D721Med (cell line): ENCODE data around the gene TOMM20L.
"Not testable (repeated sequence)": the region's sequence is repeated elsewhere in the genome, so short reads cannot be mapped to it uniquely, and the experiment has no call there.

Source experiments
- DNase-seq: peaks from one replicate; pipeline ENCODE4 v3.0.0; 2011; ENCODE audit warnings: low spot score; ENCODE audit not compliant: insufficient read length
- FAIRE-seq: peaks from 2 replicates; lab custom pipeline; 2011; peaks lifted over from hg19 to GRCh38; lab: Jason Lieb, UNC
- TF ChIP-seq, protein P1 (sequence below): IDR thresholded peaks from 2 replicates; pipeline ENCODE4 v1.5.1; 2012; ENCODE audit warnings: mild to moderate bottlenecking, control low read depth; ENCODE audit not compliant: insufficient read depth; ENCODE audit errors: missing control alignments

The TOMM20L gene

DNA sequence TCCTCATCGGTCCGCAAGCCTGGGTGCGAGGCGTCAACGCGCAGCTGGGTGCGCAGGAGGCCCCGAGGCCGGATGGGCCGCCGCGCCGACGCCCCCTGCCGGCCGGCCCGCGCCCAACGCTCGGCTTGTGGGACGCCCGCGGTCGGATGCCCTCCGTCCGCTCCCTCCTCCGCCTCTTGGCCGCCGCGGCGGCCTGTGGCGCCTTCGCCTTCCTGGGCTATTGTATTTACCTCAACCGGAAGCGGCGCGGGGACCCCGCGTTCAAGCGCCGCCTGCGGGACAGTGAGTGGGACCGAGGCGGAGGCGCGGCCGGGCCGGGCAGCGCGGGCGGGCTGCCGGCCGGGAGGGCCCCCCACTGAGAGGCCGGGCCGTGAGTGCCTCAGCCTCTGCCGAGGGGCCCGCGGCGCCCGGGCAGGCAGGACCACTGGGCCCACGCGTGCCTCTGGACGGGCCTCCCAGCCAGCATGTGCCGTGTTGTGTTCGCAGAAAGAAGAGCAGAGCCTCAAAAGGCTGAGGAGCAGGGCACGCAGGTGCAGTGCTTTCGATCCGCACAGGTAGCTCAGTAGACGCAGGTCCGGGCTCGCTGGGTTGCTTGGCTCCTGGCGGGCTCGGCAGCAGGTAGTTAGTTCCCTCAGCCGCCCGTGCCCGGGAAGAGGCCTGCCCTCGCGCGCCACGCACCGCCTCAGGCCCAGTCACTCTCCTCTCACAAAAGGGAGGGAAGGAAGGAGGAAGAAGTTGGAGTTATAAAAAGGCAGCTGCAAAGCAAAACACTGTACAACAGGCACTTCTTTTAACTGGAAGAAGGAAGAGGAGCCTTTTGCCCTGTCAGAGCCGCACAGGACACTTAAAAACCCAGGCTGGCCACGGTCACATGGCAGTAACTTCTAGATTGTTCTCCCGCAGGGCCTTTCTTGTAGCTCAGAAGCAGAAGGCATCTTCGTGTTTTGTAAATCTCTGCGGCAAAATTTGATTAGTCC is at the start of gene TOMM20L:
TOMM20L (plus strand) TSS at position 119 of the 977 bp plus-strand sequence; CDS start at position 147, 28 bp downstream.
- TF ChIP-seq, protein P1, sequence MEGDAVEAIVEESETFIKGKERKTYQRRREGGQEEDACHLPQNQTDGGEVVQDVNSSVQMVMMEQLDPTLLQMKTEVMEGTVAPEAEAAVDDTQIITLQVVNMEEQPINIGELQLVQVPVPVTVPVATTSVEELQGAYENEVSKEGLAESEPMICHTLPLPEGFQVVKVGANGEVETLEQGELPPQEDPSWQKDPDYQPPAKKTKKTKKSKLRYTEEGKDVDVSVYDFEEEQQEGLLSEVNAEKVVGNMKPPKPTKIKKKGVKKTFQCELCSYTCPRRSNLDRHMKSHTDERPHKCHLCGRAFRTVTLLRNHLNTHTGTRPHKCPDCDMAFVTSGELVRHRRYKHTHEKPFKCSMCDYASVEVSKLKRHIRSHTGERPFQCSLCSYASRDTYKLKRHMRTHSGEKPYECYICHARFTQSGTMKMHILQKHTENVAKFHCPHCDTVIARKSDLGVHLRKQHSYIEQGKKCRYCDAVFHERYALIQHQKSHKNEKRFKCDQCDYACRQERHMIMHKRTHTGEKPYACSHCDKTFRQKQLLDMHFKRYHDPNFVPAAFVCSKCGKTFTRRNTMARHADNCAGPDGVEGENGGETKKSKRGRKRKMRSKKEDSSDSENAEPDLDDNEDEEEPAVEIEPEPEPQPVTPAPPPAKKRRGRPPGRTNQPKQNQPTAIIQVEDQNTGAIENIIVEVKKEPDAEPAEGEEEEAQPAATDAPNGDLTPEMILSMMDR: no peak
- FAIRE-seq (no peak), DNase-seq (no peak)

DNA sequence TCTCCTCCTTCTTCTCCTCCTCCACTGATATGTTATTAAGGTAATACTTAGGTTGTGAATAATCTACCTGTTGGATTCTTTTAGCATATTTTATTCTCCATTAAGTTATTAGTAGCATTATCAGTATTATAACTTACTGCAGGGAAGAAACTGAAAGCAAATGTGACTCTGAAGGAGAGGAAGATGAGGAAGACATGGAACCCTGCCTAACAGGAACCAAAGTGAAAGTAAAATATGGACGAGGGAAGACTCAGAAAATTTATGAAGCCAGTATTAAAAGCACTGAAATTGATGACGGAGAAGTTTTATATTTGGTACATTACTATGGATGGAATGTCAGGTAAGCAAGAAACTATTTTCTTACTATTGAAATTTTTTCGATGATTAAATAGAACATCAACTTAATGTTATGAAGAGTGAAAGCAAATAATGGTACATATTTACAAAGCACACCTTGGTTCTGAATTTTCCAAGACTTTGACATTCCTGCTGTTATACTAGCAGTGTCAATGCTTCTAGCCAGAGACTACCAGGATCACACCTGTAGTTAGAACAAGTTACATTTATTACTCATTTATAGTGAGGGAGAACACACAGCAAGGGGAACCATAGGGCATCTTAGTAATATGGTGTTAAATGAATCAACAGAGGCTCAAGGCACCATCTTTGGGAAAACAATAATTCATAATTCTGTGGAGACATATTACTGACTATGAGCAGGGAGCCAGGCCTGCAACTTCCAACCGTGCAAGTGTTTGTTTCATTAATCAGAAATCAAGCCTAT is 42.0 kb upstream of the TOMM20L start:
- FAIRE-seq: no peak
- TF ChIP-seq, protein P1: no peak
- no peak for DNase-seq

DNA sequence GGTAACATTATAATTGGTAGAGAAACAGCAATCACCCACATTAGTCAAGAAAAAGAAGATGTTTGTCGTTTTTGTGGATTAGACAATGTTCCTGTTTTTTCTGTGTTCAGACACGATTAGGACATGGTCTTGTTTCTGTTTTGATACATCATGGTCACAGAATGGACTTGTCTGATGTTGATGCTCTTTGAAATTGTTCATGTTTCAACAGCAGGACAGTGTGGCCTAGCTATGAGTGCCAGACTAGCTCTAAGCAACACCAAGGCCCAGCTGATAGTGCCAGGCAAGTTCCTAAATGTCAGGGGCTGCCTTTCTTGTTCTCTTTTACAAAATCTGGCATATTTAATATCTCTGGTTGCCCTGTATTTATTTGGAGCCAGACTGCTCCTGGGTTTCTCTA is 40.9 kb upstream of the TOMM20L start:
- FAIRE-seq (no peak), DNase-seq (no peak)
- TF ChIP-seq, protein P1: no peak

DNA sequence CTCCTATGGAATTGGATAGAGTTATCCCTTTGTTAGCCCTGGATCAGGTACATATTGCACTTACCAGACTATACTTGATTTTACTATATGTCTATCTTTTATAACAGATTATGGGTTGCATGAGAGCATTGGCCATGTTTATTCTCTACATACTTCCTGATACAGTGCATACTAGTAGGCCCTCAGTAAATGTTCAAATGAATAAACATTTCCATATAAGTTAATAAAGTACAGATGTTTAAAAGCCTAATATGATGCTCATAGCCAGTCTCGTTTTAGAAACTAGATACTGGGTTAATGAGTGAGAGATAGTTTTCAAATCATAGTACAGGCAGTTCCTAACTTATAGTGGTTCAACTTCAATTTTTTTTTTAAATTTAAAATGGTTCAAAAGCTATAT is 39.5 kb upstream of the TOMM20L start:
- FAIRE-seq: no peak
- DNase-seq: no peak
- TF ChIP-seq, protein P1: no peak

DNA sequence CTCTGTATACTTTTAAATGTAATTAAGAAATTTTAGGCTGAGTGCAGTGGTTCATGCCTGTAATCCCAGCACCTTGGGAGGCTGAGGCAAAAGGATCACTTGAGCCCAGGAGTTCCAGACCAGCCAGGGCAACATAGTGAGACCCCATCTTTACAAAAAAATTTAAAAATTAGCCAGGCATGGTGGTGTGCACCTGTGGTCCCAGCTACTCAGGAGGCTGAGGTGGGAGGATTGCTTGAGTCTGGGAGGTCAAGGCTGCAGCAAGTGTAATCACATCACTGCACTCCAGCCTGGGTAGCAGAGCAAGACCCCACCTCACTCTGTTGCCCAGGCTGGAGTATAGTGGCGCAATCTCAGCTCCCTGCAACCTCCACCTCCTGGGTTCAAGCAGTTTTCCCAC is 33.5 kb upstream of the TOMM20L start:
- not testable (repeated sequence) for DNase-seq, FAIRE-seq

DNA sequence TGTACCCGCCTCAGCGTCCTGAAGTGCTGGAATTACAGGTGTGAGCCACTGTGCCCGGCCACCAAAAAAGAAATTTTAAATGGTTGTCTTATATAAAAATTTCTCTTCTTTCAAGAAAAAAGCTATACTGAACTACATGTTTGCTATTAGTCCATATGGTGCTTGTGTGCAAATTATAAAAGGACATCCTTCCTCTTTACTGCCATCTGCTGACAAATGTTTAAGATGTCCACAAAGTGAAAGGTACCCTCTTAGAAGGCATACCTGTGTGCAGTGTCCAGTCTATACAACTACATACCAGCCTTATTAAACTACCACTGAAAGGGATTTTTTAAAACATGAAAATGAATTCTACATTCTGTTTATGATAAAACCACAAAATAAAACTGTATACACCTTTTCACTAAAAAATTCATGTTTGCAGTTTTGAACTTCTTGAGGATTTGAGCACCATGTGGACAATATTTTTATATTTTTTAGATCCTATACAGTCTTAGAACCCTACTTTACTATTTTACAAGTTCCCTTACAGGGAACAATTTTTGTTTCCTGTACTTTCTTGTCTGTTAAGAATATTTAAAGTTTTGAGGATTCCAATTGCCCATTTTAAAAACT is 32.8 kb upstream of the TOMM20L start:
- DNase-seq (no peak), FAIRE-seq (peak; percentile 77)
- TF ChIP-seq, protein P1: peak; percentile 48

DNA sequence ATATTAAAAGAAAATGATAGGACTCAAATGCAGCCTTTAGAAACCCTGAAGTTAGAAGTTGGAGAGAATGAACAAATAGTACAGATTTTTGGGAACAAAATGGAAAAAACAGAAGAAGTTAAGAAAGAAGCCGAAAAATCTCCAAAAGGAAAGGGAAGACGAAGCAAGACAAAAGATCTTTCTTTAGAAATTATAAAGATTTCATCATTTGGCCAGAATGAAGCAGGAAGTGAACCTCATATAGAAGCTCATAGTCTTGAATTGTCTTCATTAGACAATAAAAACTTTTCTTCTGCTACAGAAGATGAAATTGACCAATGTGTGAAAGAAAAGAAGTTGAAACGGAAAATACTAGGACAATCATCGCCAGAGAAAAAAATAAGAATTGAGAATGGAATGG is 31.4 kb upstream of the TOMM20L start:
- DNase-seq (no peak), FAIRE-seq (no peak)
- TF ChIP-seq, protein P1: no peak
